Measurements from ENCODE around the gene COL4A1.

Gene COL4A1

DNA sequence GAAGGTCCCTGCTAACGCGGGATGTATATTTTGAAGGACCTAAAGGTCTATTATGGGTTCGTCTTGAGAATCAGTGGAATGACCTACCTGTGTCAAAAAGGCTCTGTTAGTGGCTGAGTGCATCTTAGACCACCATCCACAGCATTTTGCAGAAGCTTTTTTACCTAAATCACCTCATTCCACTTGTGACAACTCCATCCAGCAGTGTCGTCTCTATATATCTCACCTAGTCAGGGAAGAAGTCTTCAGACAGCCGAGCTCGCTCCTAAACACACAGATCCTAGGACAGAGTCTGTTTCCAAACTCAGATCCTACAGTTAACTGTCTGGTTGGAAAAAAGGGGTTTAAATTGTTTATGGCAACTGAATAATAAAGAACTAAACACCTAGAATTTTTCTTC lies 33.7 kb downstream of the COL4A1 start:
- TF ChIP-seq, protein P1, sequence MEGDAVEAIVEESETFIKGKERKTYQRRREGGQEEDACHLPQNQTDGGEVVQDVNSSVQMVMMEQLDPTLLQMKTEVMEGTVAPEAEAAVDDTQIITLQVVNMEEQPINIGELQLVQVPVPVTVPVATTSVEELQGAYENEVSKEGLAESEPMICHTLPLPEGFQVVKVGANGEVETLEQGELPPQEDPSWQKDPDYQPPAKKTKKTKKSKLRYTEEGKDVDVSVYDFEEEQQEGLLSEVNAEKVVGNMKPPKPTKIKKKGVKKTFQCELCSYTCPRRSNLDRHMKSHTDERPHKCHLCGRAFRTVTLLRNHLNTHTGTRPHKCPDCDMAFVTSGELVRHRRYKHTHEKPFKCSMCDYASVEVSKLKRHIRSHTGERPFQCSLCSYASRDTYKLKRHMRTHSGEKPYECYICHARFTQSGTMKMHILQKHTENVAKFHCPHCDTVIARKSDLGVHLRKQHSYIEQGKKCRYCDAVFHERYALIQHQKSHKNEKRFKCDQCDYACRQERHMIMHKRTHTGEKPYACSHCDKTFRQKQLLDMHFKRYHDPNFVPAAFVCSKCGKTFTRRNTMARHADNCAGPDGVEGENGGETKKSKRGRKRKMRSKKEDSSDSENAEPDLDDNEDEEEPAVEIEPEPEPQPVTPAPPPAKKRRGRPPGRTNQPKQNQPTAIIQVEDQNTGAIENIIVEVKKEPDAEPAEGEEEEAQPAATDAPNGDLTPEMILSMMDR (IDR thresholded peaks at IDR 0.05; ENCODE audit: low read depth, low read length), result no peak
- no peak for DNase-seq (ENCODE audit: extremely low read depth, low read depth)

DNA sequence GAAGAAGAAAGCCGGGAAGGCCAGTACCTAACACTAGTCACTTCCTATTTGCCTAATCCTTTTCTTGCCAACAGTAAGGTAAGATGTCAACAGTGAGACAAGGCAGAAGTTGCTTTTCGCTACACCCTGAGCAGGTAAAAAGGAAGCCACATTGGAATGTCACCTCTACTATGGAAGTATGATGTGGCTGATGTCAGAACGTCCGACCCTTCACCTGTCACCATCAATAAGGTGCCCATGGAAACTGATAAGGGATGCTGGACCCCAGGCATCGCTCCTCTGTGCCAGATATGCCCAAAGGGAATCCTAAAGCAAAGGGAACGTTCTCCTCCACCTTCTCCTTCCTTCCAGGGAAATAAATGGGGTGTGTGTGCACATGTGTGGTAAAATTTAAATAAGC lies 34.3 kb downstream of the COL4A1 start:
- DNase-seq (ENCODE audit: extremely low read depth, low read depth), result no peak
- TF ChIP-seq, protein P1 (IDR thresholded peaks at IDR 0.05; ENCODE audit: low read depth, low read length), result no peak

DNA sequence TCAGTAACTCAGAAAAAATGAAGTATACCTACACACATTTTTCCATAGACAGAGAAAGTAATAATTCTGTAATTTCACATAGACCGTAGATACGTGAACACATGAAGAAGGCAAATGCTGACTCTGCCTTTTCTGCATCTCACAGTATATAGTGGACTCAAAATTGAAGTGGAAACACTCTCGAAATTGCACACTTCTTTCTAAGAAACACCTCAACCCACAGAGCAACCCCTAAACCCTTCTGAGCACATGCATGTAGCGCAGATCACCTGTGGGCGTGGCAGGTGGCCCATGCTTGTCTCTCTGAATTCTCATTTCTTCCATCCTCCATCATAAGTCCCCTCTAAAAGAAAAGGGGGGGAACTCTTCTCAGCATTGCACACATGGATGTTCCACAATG lies 34.7 kb downstream of the COL4A1 start:
- TF ChIP-seq, protein P1 (IDR thresholded peaks at IDR 0.05; ENCODE audit: low read depth, low read length), result no peak

DNA sequence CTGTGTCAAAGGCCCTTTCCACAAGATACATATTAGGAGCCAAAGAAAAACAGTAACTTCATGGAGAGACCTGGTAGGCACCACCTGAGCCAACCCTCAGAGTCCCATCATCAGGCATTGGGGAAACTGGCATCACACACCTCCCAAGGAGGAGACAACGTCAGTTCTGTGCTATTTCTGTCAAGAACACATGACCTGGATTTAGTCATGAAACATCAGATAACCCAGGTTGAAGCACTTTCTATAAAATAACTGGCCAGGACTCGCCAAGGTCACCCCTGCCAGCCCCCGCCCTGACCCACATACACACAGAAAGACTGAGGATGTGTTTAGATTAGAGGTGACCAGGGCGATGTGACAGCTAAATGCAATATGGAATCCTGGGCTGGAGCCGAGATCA lies 35.6 kb downstream of the COL4A1 start:
- DNase-seq (ENCODE audit: extremely low read depth, low read depth), result no peak
- TF ChIP-seq, protein P1 (IDR thresholded peaks at IDR 0.05; ENCODE audit: low read depth, low read length), result no peak

More for the DNA sequence above, 34.7 kb downstream of the COL4A1 start:
- no peak for DNase-seq (ENCODE audit: extremely low read depth, low read depth)

DNA sequence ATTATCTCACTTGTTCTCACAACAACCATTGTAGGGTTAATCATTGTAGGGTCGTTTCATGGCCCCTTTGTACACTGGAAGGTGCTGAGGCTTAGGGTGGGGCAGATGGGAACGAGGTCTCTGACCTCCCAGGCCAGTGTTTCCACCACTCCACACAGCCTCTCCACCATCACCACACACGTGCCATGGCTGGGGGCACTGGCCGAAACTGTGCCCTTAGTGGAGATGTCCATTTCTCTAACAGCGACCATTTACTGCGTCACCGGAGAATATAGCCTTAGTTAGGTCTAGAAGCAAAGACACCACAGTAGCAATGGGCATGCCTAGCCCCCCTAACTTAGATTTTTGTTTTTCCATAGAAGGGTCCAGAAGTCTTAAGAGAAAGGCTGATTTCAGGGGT lies 36.5 kb downstream of the COL4A1 start:
- TF ChIP-seq, protein P1 (IDR thresholded peaks at IDR 0.05; ENCODE audit: low read depth, low read length), result no peak
- DNase-seq (ENCODE audit: extremely low read depth, low read depth), result no peak

DNA sequence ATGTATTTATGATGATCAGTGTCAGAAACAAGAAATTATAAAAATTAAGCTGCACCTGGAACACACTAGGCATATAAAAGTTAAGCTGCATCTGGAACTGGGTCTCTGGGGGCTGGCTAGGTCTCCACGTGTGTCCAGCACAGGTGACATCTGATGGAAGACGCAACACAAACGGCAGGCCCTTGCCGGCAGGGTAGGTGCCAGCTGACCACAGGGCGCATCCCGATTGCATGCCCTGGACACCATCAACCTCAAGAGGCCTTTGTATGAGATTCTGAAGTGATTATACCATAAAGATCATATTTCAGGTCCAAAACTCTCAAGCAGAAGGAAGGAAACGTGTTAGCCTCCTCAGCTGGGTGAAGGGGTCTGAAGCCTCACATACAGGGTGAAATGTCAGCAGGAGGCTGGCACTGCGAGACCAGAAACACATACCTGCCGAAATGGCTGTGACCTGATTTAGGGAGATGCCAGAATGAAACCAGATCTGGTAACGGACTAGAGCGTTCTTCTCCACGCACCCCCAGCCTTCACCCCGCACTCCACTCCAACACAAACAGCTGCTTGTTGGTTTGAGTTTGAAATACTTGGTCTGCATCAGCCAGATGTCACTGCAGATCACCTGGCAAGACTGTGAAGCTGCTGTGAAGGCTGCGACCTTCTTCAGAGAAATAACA lies 37.3 kb downstream of the COL4A1 start:
- TF ChIP-seq, protein P1 (IDR thresholded peaks at IDR 0.05; ENCODE audit: low read depth, low read length), result no peak
- DNase-seq (ENCODE audit: extremely low read depth, low read depth), result no peak

DNA sequence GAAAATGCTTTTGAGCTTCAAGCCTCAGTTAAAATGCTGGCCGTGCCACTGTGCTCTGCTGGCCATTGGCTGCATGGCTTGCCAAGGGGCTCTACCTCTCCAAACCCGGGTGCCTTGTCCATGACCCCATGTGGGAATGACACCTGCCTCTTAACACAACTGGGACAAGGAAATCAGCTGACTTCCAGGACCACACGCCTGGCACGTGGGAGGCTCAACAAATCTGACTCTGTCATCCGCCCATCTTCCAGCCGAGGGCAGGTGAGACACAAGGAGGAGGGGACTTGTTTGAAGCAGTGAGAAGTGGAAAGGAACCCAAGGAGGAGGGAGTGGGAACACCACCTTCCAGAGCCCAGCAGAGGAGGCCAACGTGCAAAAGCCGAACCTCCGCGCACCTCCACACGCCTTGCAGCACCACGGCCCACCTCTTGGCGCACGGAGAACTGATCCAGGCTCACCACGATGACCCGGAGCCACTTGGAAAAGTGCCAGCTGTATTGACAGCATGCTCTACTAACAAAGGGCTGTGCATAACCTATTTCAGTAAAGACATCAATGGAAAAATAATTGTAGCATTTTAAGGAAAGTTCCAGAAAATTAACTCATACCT lies 38.3 kb downstream of the COL4A1 start:
- DNase-seq (ENCODE audit: extremely low read depth, low read depth), result no peak
- TF ChIP-seq, protein P1 (IDR thresholded peaks at IDR 0.05; ENCODE audit: low read depth, low read length), result no peak
